Suprapubic skin (tissue), 4 donors: ENCODE data around the gene ERI3. TPM values are rescaled to one million over a fixed set of nuclear protein-coding genes. Genes with fewer than 3 reads are reported as not detected.

Source experiments
- DNase-seq, 2 donors: peaks; one replicate each; pipeline ENCODE4 v3.0.0-alpha.2; 2019; ENCODE audit warnings: low spot score in 2 of 2
- H3K27ac ChIP-seq: fragments of 200-600 bp; sonication (generic); one replicate; pipeline ENCODE4 v1.5.1; 2019
- H3K27me3 ChIP-seq: fragments of 200-600 bp; sonication (generic); one replicate; pipeline ENCODE4 v1.5.1; 2019
- H3K36me3 ChIP-seq: fragments of 200-600 bp; sonication (generic); one replicate; pipeline ENCODE4 v1.5.1; 2019
- H3K4me1 ChIP-seq: fragments of 200-600 bp; sonication (generic); one replicate; pipeline ENCODE4 v1.5.1; 2019
- H3K4me3 ChIP-seq: fragments of 200-600 bp; sonication (generic); one replicate; pipeline ENCODE4 v1.5.1; 2019; ENCODE audit warnings: mild to moderate bottlenecking
- H3K9me3 ChIP-seq: fragments of 200-600 bp; sonication (generic); one replicate; pipeline ENCODE4 v1.5.1; 2019
- CTCF ChIP-seq, 2 donors: fragments of 200-600 bp in 1 of 2; fragments of 450-650 bp in 1 of 2; sonication (generic) in 1 of 2; IDR thresholded peaks; one replicate each; pipeline ENCODE4 v1.5.1; 2016 to 2019; ENCODE audit warnings: antibody characterized with exemption in 2 of 2, mild to moderate bottlenecking in 1 of 2, moderate library complexity in 1 of 2
- EP300 ChIP-seq: sonication (generic); formaldehyde crosslinking; IDR thresholded peaks from one replicate; pipeline ENCODE4 v1.6.1; 2017; ENCODE audit warnings: antibody characterized with exemption
- POLR2A ChIP-seq, 2 donors: fragments of 450-650 bp; IDR thresholded peaks; one replicate each; pipeline ENCODE4 v1.6.1; 2017; ENCODE audit warnings: antibody characterized with exemption in 2 of 2, mild to moderate bottlenecking in 2 of 2, moderate library complexity in 2 of 2
- POLR2AphosphoS5 ChIP-seq, 3 donors: sonication (generic); formaldehyde crosslinking; IDR thresholded peaks; one replicate each; pipeline ENCODE4 v1.6.1; 2017; ENCODE audit warnings: antibody characterized with exemption in 3 of 3
- WGBS: methylation state at CpG from one replicate; pipeline ENCODE4 v1.1.5; 2018; 5-methylcytosine and 5-hydroxymethylcytosine counted together
- total RNA-seq, 4 donors: library from RNA; depleted of rRNA; stranded (reverse); fragments of >200 nt; gene quantifications; one replicate each; pipeline ENCODE4 v1.1.0, GENCODE V29; 2016

The ERI3 gene
- total RNA-seq, 4 donors from 2014 or later = 23.3 to 33.4 (median 31.0) TPM

- 94% methylated on average over 12 of the region's 16 CpGs for whole genome bisulfite sequencing
- Histone ChIP-seq H3K27ac (no peak overlapping the region), H3K27me3 (no peaks in the 10 kb centered on the region), H3K36me3 (peaks cover 20% of the 10 kb centered on the region), H3K4me1 (peaks cover 6% of the 10 kb centered on the region), H3K9me3 (no peaks in the 10 kb centered on the region), H3K4me3 (no peak overlapping the region)
- TF ChIP-seq EP300 = no peak
- TF ChIP-seq POLR2A (IDR thresholded peaks at IDR 0.05) = no peak
- TF ChIP-seq POLR2AphosphoS5 (IDR thresholded peaks at IDR 0.05) = no peak
- TF ChIP-seq CTCF (IDR thresholded peaks at IDR 0.05) = no peak
- no peak for DNase-seq
Measured at GRCh38 chr1:44229435-44230167, 125.5 kb downstream of the ERI3 start.

GRCh38 chr1:44228218-44228617, 126.8 kb downstream of the ERI3 start:
- TF ChIP-seq CTCF (IDR thresholded peaks at IDR 0.05) = no peak
- TF ChIP-seq EP300 = no peak
- DNase-seq = no peak
- no peaks in the 10 kb centered on the region for H3K27me3 ChIP-seq
- 92% methylated on average over 13 of the region's 13 CpGs for WGBS
- no peak overlapping the region for H3K27ac ChIP-seq
- H3K9me3 ChIP-seq = no peaks in the 10 kb centered on the region
- no peak overlapping the region for H3K4me3 ChIP-seq
- H3K36me3 ChIP-seq = peaks cover 20% of the 10 kb centered on the region
- peaks cover 6% of the 10 kb centered on the region for H3K4me1 ChIP-seq

GRCh38 chr1:44227211-44227610, 127.8 kb downstream of the ERI3 start:
- H3K27ac ChIP-seq = no peak overlapping the region
- no peak for TF ChIP-seq POLR2A (IDR thresholded peaks at IDR 0.05)
- no peak for TF ChIP-seq CTCF (IDR thresholded peaks at IDR 0.05)
- no peak for TF ChIP-seq EP300
- TF ChIP-seq POLR2AphosphoS5 (IDR thresholded peaks at IDR 0.05) = no peak

GRCh38 chr1:44225761-44226160, 129.3 kb downstream of the ERI3 start:
- Histone ChIP-seq H3K27me3 (no peaks in the 10 kb centered on the region), H3K9me3 (no peaks in the 10 kb centered on the region), H3K4me1 (peaks cover 6% of the 10 kb centered on the region), H3K27ac (no peak overlapping the region), H3K4me3 (no peak overlapping the region), H3K36me3 (peaks cover 30% of the 10 kb centered on the region)
- WGBS = 100% methylated on average over 2 of the region's 2 CpGs
- no peak for TF ChIP-seq POLR2AphosphoS5 (IDR thresholded peaks at IDR 0.05)
- TF ChIP-seq CTCF (IDR thresholded peaks at IDR 0.05) = no peak
- TF ChIP-seq POLR2A (IDR thresholded peaks at IDR 0.05) = no peak
- TF ChIP-seq EP300 = no peak
- DNase-seq = no peak

More at GRCh38 chr1:44227211-44227610, 127.8 kb downstream of the ERI3 start:
- peaks cover 6% of the 10 kb centered on the region for H3K4me1 ChIP-seq
- 15% methylated on average over 1 of the region's 1 CpG for WGBS
- no peaks in the 10 kb centered on the region for H3K9me3 ChIP-seq
- DNase-seq = no peak
- H3K4me3 ChIP-seq = no peak overlapping the region
- H3K36me3 ChIP-seq = peaks cover 23% of the 10 kb centered on the region
- H3K27me3 ChIP-seq = no peaks in the 10 kb centered on the region

- no peak overlapping the region for H3K27ac ChIP-seq
- H3K27me3 ChIP-seq = no peaks in the 10 kb centered on the region
- WGBS = 88% methylated on average over 11 of the region's 11 CpGs
- peaks cover 47% of the 10 kb centered on the region for H3K36me3 ChIP-seq
- no peaks in the 10 kb centered on the region for H3K9me3 ChIP-seq
- peaks cover 6% of the 10 kb centered on the region for H3K4me1 ChIP-seq
- H3K4me3 ChIP-seq = no peak overlapping the region
- DNase-seq = no peak
- TF ChIP-seq EP300 = no peak
- TF ChIP-seq POLR2A (IDR thresholded peaks at IDR 0.05) = no peak
- no peak for TF ChIP-seq POLR2AphosphoS5 (IDR thresholded peaks at IDR 0.05)
- no peak for TF ChIP-seq CTCF (IDR thresholded peaks at IDR 0.05)
Measured at GRCh38 chr1:44223187-44223610, 131.9 kb downstream of the ERI3 start.
